ENCODE results near the gene C5orf58.
"Not testable (repeated sequence)": the region's sequence is repeated elsewhere in the genome, so short reads cannot be mapped to it uniquely, and the experiment has no call there.

Gene C5orf58

DNA sequence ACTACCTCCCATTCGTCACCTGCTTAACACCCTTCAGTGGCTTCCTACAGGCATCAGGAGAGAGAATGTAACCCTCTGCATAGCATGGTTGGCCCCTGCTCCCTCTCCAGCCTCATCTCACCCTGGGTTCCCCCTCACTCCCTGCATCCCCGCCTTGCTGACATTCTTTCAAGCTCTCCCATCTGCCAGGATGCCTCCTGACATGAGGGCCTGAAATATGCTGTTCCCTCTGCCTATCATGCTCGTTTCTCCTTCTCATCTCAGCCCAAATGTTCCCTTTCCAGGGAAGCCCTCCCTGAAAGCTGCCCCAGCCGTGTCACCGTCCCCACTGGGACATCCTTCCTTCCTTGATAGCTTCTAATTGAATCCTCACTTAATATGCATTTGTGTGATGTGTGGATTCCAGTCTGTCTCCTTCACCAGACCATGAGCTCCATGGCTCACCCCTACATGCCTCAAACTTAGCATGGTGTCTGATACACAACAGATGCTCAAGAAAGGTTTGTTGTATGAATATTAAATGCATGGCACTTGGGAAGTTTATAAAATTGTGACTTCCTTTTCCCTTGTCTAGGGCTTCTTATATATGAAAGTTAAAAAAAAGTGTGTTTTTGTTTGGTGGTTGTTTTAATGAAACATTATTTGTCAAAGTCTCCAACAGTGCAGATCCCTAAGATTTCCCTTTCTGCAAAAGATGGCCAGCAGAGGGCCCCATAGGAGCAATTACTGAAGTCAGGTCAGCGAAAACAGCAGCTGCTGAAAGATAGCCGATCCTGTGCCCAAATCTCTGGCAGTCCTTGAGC is 7.3 kb upstream of the C5orf58 start:
- peak; percentile 83 for DNase-seq

DNA sequence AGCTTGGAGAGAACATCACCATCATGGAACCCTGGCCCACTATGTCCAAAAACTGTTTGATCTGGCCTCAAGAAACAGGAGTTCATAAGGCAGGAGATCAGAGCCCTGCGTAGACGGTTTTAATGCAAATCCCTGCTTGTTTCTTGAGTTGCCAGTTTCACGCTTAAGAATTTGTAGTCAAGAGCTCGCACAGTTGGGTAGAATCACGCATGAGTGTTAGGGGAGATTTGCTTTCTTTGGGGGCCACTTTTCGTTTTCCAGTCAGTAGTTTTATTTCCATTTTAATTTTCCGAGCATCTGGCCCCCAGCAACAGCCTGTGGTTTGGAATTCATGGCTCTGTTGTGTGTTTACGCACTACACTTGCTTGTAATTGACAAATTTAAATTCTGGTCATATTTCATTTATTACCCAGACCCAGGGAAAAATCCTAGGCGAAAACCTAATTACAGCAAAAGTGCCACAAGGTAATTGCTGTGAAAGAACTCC is 6.6 kb upstream of the C5orf58 start:
- DNase-seq, result no peak

DNA sequence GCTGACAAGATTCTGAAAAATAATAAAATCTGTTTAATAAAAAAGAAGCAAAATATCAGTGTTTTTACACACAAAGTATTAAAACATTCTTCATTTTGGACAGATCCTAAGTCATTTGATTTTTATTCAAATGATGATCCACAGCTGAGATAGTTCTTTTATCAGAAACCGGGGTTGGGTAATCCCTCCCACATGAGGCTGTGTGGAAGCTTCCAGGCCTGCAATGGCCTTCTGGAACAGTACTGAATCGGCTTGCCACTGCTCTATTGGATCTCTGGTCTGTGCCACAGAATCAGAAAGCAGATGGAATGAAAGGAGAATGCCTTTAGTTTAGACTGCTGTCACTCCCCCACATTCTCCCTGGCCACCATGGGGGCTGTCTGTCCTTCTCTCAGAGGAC is 6.1 kb upstream of the C5orf58 start:
- DNase-seq, result no peak

GRCh38 chr5:170228762-170229435 is 3.9 kb upstream of the C5orf58 start:
- DNase-seq, result peak; percentile 41

GRCh38 chr5:170233358-170233892 is 640 bp downstream of the C5orf58 start:
- DNase-seq, result no peak

GRCh38 chr5:170235876-170236864 is 3.4 kb downstream of the C5orf58 start:
- no peak for DNase-seq

GRCh38 chr5:170238456-170239196 is 5.8 kb downstream of the C5orf58 start:
- DNase-seq, result no peak

DNA sequence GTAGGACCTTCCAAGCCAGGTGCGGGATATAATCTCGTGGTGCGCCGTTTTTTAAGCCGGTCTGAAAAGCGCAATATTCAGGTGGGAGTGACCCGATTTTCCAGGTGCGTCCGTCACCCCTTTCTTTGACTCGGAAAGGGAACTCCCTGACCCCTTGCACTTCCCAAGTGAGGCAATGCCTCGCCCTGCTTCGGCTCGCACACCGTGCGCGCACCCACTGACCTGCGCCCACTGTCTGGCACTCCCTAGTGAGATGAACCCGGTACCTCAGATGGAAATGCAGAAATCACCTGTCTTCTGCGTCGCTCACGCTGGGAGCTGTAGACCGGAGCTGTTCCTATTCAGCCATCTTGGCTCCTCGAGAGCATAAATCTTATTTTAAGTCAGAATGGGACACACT is 12.7 kb downstream of the C5orf58 start:
- not testable (repeated sequence) for DNase-seq

DNA sequence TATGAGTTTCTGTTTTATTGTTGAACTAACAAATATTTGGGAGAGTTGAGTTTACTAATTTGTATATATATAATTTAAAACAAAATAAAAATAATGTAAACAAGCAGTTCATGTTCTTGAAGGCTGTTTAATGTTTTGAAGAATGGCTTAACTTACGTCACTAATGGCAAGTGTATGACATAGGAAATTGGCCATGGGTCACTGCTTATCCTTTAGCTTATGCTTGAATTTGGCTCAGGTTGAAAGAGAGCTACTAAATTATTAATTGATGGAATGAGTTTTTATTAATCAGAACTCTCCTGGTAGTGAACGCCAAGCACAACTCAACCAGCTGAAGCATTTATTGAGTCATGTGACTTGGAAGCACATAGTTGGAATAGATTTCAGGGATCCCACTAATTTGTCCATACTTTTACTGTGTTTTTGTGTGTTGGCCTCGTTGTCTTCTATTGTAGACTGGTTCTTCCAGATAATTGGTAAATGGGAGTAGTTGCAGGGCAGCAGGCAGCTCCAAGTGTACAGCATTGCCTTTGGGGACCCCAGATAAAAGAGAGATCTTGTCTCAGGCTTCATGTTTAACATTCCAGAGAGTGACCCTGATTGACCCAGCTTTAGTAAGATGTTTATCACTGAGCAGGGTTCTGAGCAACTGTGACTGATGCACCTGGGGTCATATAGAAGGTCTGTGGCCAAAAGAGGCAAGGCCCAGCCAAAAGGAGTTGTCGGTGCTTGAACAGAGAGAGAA is 13.5 kb downstream of the C5orf58 start:
- no peak for DNase-seq

GRCh38 chr5:170247363-170247762 is 14.6 kb downstream of the C5orf58 start:
- DNase-seq, result no peak

DNA sequence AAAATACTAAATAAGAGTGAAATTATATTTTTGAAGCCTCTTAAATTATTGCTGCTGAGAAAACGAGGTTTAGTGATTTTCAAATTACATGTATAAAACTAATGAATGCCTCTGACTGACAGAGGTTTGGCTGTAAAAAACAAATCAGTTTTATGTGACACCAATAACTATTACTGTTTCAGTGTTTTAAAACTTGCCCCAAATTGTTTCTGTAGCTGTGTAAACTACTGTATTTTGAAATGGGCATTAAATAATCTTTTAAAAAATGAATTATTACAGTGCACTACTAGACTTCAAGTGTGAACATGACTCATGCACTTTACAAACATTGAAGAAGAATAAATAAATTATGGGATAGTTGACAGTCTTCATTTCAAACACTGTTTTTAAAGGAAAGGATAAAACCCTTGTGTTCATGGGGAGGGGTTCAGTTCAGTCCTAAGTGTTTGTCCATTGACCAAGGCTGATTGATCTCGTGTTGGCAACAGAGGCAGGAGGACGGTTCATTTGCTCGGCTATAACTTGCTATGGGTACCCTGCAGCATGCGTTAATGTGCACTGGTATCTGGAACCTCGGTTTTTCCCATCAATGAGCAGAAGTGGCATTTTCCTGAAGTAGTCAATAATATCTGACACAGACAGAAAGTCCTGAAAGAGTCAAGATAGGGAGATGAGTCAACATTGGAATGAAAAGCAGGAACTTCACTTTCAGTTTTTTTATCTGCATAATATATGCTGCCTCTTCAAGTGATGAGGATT is 15.6 kb downstream of the C5orf58 start:
- DNase-seq, result no peak

- not testable (repeated sequence) for DNase-seq
Measured at GRCh38 chr5:170248931-170249227, 16.1 kb downstream of the C5orf58 start.

GRCh38 chr5:170249355-170249754 is 16.6 kb downstream of the C5orf58 start:
- no peak for DNase-seq

DNA sequence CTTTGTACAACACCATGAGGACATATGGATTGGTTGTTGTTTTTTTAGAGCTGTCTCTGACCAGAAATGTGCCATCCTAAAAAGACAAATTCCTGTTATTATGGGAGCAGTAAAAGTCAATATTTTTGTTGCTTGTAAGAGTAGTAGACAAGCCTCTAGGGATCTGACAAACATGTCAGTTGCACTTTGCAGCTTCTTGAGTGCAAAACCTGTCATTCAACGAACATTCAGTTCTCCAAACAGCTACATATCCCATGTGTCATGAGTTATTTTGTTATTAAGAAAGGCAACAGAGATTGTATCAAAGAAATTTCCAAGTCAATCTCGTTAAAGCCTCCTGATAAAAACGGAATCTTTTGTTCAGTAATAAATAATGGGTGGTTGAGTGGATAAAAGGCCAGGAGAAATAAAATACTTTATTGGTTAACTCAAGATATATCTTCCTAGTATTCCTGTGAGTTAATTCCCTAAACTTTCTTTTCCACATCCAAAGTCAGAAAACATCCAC is 18.1 kb downstream of the C5orf58 start:
- DNase-seq, result no peak

DNA sequence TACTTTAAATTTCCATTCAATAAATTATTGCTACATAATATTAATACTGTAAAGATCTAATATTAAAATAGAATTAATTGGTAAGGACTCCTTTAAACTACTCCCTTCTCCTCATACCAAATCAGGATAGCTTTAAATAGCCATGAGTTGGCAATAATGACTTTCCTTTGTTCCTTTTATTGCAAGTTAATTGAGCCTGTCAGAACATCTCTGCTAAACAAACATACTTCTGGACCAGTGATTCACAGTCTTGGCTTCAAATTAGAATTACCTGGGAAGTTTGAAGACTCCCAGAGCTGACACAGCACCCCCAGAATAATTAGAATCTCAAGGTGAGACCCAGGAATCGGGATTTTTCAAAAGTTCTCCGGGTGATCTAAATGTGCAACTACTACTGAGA is 18.7 kb downstream of the C5orf58 start:
- no peak for DNase-seq

DNA sequence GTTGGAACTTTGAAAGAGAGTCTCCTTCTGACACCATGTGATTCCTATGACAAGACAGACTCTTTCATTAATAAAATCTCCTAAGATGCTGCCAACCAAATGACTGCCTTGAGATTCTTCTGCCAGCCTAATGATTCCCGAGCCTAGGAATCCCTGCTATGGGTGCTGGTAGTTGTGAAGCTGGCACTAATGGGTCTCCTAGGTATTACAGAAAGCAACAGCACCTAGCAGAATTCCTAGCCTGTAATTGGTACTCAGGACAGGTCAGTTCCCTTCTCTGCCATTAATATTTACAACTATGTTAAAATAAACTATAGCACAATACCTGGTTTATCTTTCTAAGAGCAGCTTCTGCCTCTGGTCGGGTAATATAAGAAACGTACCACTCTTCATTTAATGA is 19.3 kb downstream of the C5orf58 start:
- no peak for DNase-seq

- no peak for DNase-seq
Measured at GRCh38 chr5:170252720-170253350, 20.1 kb downstream of the C5orf58 start.

DNA sequence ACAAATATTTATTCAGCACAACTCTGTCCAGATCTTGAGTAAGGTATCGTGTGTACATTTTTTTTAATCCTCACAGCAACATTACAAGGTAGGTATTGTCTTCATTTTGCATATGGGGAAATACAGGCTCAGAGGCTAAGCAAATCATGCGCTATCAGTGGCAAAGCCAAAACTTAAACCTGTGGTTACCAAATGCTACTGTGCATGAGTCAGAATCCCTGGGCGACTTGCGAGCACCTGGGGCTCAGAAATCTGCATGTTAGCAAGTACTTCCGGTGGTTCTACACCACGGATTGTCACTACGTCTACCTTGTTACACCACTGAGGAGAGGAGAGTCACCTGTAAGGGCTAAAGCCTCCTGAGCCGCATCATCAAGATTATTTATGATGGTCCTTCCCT is 21.3 kb downstream of the C5orf58 start:
- DNase-seq, result no peak

GRCh38 chr5:170256571-170256970 is 23.8 kb downstream of the C5orf58 start:
- no peak for DNase-seq

DNA sequence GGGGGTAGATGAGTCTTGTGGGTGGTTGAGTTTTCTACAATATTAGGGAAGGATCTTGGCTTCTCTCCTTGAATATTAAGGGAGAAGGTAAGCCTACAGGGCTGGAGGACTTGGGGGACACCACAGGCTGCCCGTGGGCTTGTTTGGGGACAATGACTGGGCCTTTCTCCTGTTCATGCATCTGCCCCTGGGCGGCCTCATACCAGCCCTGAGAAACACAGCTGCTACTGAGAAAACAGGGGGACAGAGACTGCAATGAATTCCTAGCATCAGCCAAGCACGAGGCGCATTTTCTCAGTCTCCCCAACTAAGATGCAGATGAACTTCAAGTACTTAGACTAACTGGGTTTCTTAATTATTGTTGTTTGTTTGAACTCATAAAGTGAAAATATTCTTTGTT is 24.6 kb downstream of the C5orf58 start:
- no peak for DNase-seq
